ENCODE data around the gene PACC1.
"Not testable (repeated sequence)": the region's sequence is repeated elsewhere in the genome, so short reads cannot be mapped to it uniquely, and the experiment has no call there.

Gene PACC1

DNA sequence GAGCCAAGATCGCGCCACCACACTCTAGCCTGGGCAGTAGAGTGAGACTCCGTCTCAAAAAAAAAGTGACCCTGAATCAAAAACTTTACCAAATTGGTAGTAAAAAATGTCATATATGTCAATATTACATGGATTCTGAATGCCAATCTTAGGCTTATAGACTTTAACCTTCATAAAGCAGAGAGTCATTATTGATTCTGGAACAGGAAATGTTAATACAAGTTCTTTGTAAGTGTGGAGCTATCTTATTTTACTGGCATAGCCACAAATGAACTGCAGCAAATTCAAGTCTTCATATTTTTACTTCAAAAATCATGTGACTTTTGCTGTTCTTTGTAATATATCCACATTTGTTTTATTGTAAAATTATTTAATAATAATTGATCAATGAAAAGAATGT lies 88.1 kb downstream of the PACC1 start:
- ATAC-seq: no peak

DNA sequence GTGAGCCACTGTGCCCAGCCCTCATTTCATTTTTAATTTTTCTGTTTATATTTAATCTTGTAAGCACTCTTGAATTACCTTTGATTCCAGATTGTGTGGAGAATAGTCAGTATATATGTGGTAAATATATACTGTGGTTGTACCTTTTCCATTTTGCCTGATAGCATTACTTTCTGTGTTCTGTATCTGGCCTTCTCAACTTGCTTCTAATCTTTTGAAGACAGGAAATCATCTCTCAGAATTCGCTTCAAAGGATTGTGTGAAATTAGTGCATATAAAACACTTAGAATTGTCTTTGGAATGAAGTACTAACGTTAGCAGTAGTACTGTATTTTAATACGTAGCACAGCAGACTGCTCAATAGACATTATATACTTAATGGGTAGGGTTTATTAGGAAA lies 91.6 kb downstream of the PACC1 start:
- no peak for ATAC-seq

DNA sequence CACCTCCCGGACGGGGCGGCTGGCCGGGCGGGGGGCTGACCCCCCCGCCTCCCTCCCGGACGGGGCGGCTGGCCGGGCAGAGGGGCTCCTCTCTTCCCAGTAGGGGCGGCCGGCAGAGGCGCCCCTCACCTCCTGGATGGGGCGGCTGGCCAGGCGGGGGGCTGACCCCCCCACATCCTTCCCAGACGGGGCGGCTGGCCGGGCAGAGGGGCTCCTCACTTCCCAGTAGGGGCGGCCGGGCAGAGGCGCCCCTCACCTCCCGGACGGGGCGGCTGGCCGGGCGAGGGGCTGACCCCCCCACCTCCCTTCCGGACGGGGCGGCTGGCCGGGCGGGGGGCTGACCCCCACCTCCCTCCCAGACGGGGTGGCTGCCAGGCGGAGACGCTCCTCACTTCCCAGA lies 93.7 kb downstream of the PACC1 start:
- not testable (repeated sequence) for ATAC-seq

DNA sequence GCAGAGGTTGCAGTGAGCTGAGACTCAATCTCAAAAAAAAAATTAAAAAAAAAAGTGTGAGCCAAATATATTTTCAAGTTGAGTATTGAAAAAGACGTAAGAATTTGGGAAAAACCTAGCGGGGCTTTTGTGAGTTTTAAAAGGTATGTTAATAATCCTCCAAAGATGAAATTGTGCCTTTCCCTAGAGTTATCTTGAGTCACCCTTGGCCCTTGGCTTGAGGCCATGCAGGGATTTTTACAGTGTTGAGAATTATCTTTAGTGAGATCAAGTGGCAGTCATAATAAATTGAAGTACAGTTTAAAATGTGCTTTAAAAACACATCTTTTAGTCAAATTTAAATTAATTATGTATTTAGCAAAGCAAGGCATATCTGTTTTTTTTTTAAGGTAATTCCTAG lies 96.8 kb downstream of the PACC1 start:
- ATAC-seq: no peak

DNA sequence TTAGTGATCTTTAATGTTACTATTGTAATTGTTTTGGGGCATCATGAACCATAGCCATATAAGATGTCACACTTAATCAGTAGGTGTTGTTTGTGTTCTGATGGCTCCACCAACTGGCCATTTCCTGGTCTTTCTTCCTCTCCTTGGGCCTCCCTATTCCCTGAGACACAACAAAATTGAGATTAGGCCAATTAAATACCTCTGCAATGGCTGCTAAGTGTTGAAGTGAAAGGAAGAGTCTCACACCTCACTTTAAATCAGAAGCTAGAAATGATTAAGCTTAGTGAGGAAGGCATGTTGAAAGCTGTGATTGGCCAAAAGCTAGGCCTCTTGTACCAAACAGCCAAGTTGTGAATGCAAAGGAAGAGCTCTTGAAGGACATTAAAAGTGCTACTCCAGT lies 98.8 kb downstream of the PACC1 start:
- ATAC-seq: peak; percentile 70 to 78

DNA sequence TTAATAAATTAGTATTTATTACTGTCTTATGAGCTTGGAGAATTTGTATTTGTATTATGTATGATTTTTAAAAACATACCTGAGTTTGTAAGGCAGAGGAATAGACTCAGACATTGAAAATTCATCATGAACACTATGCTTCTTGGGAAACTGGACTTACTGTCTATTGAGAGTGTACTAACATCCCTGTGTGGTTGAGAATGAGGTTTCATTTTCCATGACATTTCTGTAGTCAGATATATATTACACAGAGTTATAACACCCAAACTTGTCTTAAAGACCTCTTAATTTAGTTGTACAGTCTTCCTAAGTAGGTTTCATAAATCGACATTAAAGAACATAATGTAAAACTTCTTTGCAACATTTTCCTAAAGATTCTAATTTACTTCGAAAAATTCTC lies 99.5 kb downstream of the PACC1 start:
- ATAC-seq: peak; percentile 41 to 65

Measured in activated CD4-positive, CD25-positive, alpha-beta regulatory T cell treated with anti-CD3 and anti-CD28 coated beads, Interleukin-2, amount 50 U/mL, for 24 hours (primary cell).